Measurements from ENCODE around the gene ZNF366.

GRCh38 chr5:72452515-72453245 lies 54.5 kb downstream of the ZNF366 start:
- TF ChIP-seq, protein P1, sequence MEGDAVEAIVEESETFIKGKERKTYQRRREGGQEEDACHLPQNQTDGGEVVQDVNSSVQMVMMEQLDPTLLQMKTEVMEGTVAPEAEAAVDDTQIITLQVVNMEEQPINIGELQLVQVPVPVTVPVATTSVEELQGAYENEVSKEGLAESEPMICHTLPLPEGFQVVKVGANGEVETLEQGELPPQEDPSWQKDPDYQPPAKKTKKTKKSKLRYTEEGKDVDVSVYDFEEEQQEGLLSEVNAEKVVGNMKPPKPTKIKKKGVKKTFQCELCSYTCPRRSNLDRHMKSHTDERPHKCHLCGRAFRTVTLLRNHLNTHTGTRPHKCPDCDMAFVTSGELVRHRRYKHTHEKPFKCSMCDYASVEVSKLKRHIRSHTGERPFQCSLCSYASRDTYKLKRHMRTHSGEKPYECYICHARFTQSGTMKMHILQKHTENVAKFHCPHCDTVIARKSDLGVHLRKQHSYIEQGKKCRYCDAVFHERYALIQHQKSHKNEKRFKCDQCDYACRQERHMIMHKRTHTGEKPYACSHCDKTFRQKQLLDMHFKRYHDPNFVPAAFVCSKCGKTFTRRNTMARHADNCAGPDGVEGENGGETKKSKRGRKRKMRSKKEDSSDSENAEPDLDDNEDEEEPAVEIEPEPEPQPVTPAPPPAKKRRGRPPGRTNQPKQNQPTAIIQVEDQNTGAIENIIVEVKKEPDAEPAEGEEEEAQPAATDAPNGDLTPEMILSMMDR (IDR thresholded peaks at IDR 0.05) = no peak
- no peak for TF ChIP-seq POLR2A (IDR thresholded peaks at IDR 0.05)
